ENCODE results near the gene COX5B.
"Not testable (repeated sequence)": the region's sequence is repeated elsewhere in the genome, so short reads cannot be mapped to it uniquely, and the experiment has no call there.

The COX5B gene

DNA sequence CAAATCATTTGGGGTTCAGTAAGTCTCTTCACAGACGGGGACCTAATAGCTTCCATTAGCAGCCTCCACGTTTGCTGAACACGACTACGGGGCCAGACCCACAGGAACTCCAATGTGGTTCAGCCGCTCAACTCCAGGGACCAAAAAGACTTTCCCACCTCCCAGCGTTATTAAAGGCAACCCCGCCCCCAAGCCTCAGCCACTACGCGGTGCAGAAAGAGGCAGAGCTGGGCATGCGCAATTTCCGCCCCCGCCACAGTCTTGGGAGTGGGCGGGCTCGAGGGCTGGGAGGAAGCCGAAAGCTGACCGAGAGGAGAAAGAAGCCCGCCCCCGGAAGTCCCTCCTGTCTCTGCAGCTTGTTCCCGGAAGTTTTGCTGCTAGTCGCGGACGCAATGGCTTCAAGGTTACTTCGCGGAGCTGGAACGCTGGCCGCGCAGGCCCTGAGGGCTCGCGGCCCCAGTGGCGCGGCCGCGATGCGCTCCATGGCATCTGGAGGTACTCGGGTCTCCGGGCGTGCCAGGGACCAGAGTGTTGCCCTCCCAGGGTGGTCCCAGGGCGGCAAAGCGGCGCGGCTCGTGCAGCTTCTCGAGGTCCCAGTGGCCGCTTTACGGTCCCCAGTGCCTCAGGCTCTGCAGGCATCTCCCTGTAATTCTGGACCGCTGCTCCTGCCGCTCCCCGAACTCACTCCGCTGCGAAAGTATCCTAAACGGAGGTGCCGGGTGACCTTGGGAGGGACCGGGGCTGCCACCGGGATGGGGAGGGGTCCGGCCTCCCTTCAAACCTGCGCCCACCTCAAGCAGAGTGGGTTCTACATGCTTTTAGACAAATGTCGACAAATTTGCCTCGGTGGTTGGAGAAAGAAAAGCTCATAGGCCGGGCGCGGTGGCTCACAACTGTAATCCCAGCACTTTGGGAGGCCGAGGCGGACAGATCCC is at the start of gene COX5B:
Gene COX5B, plus strand, starts transcription at position 368 of the 935 bp plus-strand sequence. Its CDS starts 25 bp downstream, at position 393.
- Histone ChIP-seq H3K4me3 (ENCODE audit: low read depth, low read length, poor library complexity, severe bottlenecking) (peak within 1 kb of the TSS; percentile 96), H3K79me2 (ENCODE audit: insufficient read depth, low read length) (no peaks in the 10 kb centered on the region), H3K27me3 (ENCODE audit: insufficient read depth, low read length) (no peaks in the 10 kb centered on the region), H3K4me1 (ENCODE audit: insufficient read depth, low read length, severe bottlenecking) (peaks cover 16% of the 10 kb centered on the region), H3K9ac (ENCODE audit: low read length) (peak within 1 kb of the TSS; percentile 95), H3K27ac (ENCODE audit: low read depth, low read length, poor library complexity, severe bottlenecking) (peak within 1 kb of the TSS; percentile 32), H3F3A (ENCODE audit: insufficient read depth, low read length) (no peaks in the 10 kb centered on the region), H3K4me2 (ENCODE audit: low read length) (peak within 1 kb of the TSS; percentile 83), H3K36me3 (ENCODE audit: insufficient read depth, low read length) (peaks cover 44% of the 10 kb centered on the region), H2AFZ (ENCODE audit: low read length) (peak within 1 kb of the TSS; percentile 50), H4K20me1 (ENCODE audit: insufficient read depth, low read length) (no peaks in the 10 kb centered on the region), H3K9me2 (ENCODE audit: low read depth, low read length) (no peaks in the 10 kb centered on the region), H3K9me3 (ENCODE audit: low read length) (no peaks in the 10 kb centered on the region)
- TF ChIP-seq EZH2 (IDR thresholded peaks at IDR 0.05; ENCODE audit: borderline replicate concordance, low read length) (no peak), CTCF (IDR thresholded peaks at IDR 0.05; ENCODE audit: low read length) (no peak)

- not testable (repeated sequence) for H4K20me1 ChIP-seq (ENCODE audit: insufficient read depth, low read length); H3K9ac ChIP-seq (ENCODE audit: low read length); H3K9me2 ChIP-seq (ENCODE audit: low read depth, low read length); H3K9me3 ChIP-seq (ENCODE audit: low read length); H3K4me2 ChIP-seq (ENCODE audit: low read length); H3F3A ChIP-seq (ENCODE audit: insufficient read depth, low read length); H2AFZ ChIP-seq (ENCODE audit: low read length); H3K27ac ChIP-seq (ENCODE audit: low read depth, low read length, poor library complexity, severe bottlenecking); H3K4me1 ChIP-seq (ENCODE audit: insufficient read depth, low read length, severe bottlenecking); H3K79me2 ChIP-seq (ENCODE audit: insufficient read depth, low read length); H3K4me3 ChIP-seq (ENCODE audit: low read depth, low read length, poor library complexity, severe bottlenecking); H3K27me3 ChIP-seq (ENCODE audit: insufficient read depth, low read length); H3K36me3 ChIP-seq (ENCODE audit: insufficient read depth, low read length)
Measured at GRCh38 chr2:97596180-97596579, 49.7 kb upstream of the COX5B start.

- H3F3A ChIP-seq (ENCODE audit: insufficient read depth, low read length); H3K9me2 ChIP-seq (ENCODE audit: low read depth, low read length); H3K9me3 ChIP-seq (ENCODE audit: low read length); H4K20me1 ChIP-seq (ENCODE audit: insufficient read depth, low read length); H3K27me3 ChIP-seq (ENCODE audit: insufficient read depth, low read length); H3K9ac ChIP-seq (ENCODE audit: low read length); H2AFZ ChIP-seq (ENCODE audit: low read length); H3K36me3 ChIP-seq (ENCODE audit: insufficient read depth, low read length); H3K4me2 ChIP-seq (ENCODE audit: low read length); H3K4me1 ChIP-seq (ENCODE audit: insufficient read depth, low read length, severe bottlenecking); H3K79me2 ChIP-seq (ENCODE audit: insufficient read depth, low read length); H3K4me3 ChIP-seq (ENCODE audit: low read depth, low read length, poor library complexity, severe bottlenecking); H3K27ac ChIP-seq (ENCODE audit: low read depth, low read length, poor library complexity, severe bottlenecking): not testable (repeated sequence)
Measured at GRCh38 chr2:97601537-97601936, 44.3 kb upstream of the COX5B start.

DNA sequence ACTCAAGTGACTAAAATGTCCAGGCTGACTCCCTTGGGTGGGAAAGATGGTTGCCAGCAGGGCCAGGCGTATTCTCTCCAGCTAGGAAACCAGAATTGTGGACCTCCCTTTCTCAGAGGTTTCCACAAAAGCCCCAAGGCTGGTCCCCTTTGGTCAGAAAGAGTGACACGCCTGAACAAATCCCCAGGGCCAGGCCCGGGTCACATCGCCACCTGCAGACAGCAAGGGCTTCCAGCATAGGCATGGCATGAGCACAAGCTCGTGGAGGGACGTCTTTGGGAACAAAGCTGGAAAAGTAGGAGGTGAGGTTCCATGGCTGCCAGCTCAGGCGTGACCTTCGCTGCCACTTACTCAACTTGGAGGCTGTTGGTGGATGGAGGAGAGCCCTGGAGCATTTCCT is 40.8 kb upstream of the COX5B start:
- H3F3A ChIP-seq (ENCODE audit: insufficient read depth, low read length); H3K4me3 ChIP-seq (ENCODE audit: low read depth, low read length, poor library complexity, severe bottlenecking); H3K27me3 ChIP-seq (ENCODE audit: insufficient read depth, low read length); H3K9me3 ChIP-seq (ENCODE audit: low read length); H3K9me2 ChIP-seq (ENCODE audit: low read depth, low read length); H3K36me3 ChIP-seq (ENCODE audit: insufficient read depth, low read length); H3K79me2 ChIP-seq (ENCODE audit: insufficient read depth, low read length); H3K27ac ChIP-seq (ENCODE audit: low read depth, low read length, poor library complexity, severe bottlenecking); H2AFZ ChIP-seq (ENCODE audit: low read length); H3K9ac ChIP-seq (ENCODE audit: low read length); H4K20me1 ChIP-seq (ENCODE audit: insufficient read depth, low read length); H3K4me2 ChIP-seq (ENCODE audit: low read length); H3K4me1 ChIP-seq (ENCODE audit: insufficient read depth, low read length, severe bottlenecking): not testable (repeated sequence)

DNA sequence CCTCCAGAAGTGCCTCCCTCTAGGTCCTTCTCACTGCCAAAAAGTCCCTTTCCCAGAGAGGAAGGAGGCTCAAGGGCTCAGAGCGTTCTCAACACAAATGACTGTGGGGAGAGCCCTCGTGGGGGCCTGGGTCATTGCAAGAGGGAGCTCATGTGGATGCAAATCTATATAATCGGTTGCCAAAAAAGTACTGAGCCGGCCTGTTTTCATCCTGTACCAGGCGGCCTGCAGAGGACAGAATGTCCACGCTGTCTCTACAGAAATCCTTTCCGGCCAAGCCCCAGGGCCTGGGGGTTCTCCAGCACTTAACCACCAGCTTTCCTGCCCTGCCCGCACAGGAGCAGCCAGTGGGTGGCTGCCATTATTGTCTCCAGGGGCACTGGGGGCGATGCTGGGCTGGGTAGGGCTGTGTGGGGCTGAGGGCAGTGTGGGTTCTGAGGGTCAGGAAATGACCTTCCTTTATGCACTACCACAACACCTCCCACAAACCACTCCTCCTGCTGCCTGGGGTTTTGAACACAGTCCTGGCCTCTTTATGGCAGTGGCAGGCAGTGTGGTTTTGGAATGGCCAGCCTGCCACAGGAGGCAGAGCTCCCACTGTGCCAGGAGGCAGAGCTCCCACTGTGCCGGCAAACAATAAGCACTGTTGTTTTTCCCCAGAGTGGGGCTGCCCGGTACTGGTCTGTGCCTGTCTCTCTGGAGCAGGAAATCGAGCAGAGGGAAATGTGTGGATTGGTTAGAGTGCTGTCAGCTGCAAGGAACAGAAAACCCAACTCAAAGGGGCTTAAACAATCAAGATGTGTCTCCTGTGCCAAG is 40.1 kb upstream of the COX5B start:
- H3K9me2 ChIP-seq (ENCODE audit: low read depth, low read length); H3K27ac ChIP-seq (ENCODE audit: low read depth, low read length, poor library complexity, severe bottlenecking); H3K9me3 ChIP-seq (ENCODE audit: low read length); H2AFZ ChIP-seq (ENCODE audit: low read length); H3F3A ChIP-seq (ENCODE audit: insufficient read depth, low read length); H3K27me3 ChIP-seq (ENCODE audit: insufficient read depth, low read length); H3K9ac ChIP-seq (ENCODE audit: low read length); H4K20me1 ChIP-seq (ENCODE audit: insufficient read depth, low read length); H3K4me2 ChIP-seq (ENCODE audit: low read length); H3K36me3 ChIP-seq (ENCODE audit: insufficient read depth, low read length); H3K4me3 ChIP-seq (ENCODE audit: low read depth, low read length, poor library complexity, severe bottlenecking); H3K4me1 ChIP-seq (ENCODE audit: insufficient read depth, low read length, severe bottlenecking); H3K79me2 ChIP-seq (ENCODE audit: insufficient read depth, low read length): not testable (repeated sequence)

GRCh38 chr2:97608745-97609144 is 37.1 kb upstream of the COX5B start:
- H3K9me3 ChIP-seq (ENCODE audit: low read length); H3K4me3 ChIP-seq (ENCODE audit: low read depth, low read length, poor library complexity, severe bottlenecking); H3K79me2 ChIP-seq (ENCODE audit: insufficient read depth, low read length); H3K36me3 ChIP-seq (ENCODE audit: insufficient read depth, low read length); H3K9me2 ChIP-seq (ENCODE audit: low read depth, low read length); H3K4me1 ChIP-seq (ENCODE audit: insufficient read depth, low read length, severe bottlenecking); H4K20me1 ChIP-seq (ENCODE audit: insufficient read depth, low read length); H3K27ac ChIP-seq (ENCODE audit: low read depth, low read length, poor library complexity, severe bottlenecking); H3K4me2 ChIP-seq (ENCODE audit: low read length); H3K27me3 ChIP-seq (ENCODE audit: insufficient read depth, low read length); H3F3A ChIP-seq (ENCODE audit: insufficient read depth, low read length); H3K9ac ChIP-seq (ENCODE audit: low read length); H2AFZ ChIP-seq (ENCODE audit: low read length): not testable (repeated sequence)
